ENCODE measurements around the gene TFAP2A.

The TFAP2A gene

DNA sequence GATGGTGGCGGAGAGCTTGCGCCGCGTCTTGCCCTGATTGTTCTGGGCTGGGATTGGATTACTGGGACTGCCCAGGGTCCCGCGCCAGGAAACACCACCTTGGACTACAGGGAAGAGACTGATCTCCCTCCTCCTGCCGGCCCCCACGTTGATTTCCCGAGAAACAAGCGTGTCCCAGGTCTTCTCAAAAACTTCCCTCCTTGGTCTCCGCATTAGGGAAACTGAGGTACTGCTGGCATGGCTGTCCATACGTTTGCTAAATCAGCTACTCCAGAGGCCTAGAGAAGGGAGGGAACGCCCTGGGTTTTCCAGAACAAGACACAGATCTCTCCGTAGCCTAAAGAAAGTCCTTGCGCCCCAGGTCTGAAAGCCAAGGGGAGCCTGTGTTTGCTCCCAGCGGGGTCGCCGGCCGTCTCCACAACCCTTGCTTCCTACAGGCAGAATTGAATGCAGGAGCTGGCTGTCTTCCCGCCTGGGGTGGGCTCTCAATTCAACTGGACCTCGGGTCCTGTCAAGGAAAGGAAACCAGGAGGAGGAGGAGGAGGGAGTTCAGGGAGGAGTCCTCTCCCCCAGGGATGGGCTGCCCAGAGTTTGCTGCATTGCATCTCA is 29.2 kb downstream of the TFAP2A start:
- no peak for TF ChIP-seq CTCF (conservative IDR thresholded peaks at IDR 0.05; ENCODE audit: low read depth, low read length)
- no peak overlapping the region for H3K4me3 ChIP-seq (ENCODE audit: low read length)
- DNase-seq (ENCODE audit: low read depth) = no peak

- TF ChIP-seq CTCF (conservative IDR thresholded peaks at IDR 0.05; ENCODE audit: low read depth, low read length) = no peak
- no peak overlapping the region for H3K4me3 ChIP-seq (ENCODE audit: low read length)
These were observed 30.0 kb downstream of the TFAP2A start for GRCh38 chr6:10384610-10385523.

GRCh38 chr6:10384091-10384609 is 30.7 kb downstream of the TFAP2A start:
- TF ChIP-seq CTCF (conservative IDR thresholded peaks at IDR 0.05; ENCODE audit: low read depth, low read length) = no peak
- DNase-seq (ENCODE audit: low read depth) = no peak
- no peak overlapping the region for H3K4me3 ChIP-seq (ENCODE audit: low read length)

More at GRCh38 chr6:10384610-10385523, 30.0 kb downstream of the TFAP2A start:
- no peak for DNase-seq (ENCODE audit: low read depth)

DNA sequence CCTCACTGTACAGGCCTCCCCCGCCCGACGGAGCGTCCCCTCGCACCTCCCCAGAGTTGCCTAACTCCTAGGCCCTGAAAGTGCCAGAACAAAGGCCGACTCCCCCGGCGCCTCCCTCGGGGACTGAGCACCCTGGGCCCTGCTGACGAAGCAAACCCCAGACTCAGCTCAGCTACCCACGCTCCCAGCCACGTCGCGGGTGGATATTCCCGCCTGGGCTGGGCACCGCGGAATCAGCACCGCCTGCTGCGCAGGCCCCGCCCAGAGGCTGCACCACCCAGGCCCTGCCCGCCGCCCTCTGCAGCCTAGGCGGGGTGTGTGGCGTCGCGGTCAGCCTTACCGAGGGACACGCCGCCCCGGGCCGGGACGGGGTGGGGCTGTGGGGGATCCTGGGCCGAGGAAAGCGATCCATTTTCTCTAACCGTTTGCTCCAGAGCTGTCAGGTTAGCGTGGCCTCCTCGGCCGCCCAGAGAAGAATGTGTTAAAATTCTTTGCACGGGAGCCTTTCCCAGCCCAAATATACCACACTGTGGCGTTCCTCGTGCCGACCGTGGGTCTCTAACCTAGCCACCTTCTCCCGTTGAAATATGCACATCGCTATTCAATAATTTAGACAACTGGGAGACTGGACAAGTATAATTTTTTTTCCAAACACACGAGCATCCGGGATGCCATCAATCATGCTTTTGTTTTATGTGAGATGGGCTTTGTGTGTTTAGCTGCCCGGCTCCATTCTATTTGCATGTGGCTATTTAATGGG is 31.4 kb downstream of the TFAP2A start:
- no peak overlapping the region for H3K4me3 ChIP-seq (ENCODE audit: low read length)
- no peak for TF ChIP-seq CTCF (conservative IDR thresholded peaks at IDR 0.05; ENCODE audit: low read depth, low read length)
- no peak for DNase-seq (ENCODE audit: low read depth)

DNA sequence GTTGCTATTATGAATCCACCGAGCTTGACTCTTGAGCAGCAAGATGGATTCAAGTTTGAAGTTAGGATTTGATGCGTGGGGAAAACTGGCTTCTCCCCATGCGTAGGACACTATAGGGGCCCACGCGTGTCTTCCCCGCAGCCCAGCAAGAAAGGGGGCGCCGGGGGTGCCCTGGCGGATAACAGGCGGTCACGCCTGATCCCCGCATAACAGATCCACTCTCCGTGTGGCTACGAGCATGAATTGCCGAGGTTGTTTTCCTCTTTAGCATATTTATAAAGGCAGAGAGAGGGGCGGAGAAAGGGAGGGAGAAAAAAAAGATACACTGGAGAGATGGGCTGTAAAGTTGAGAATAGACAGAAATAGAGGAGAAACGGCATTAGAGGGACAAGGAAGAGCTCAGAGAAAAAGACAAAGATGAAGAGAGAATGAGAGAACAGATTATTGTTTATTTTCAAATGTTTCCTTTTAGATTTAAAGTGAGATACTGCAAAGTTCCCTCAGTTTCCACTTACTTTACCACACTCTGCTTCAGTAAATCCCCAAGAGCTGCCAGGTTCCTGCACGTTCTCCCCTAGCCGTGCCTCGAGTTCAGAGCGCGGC is 32.0 kb downstream of the TFAP2A start:
- no peak for DNase-seq (ENCODE audit: low read depth)
- no peak overlapping the region for H3K4me3 ChIP-seq (ENCODE audit: low read length)
- no peak for TF ChIP-seq CTCF (conservative IDR thresholded peaks at IDR 0.05; ENCODE audit: low read depth, low read length)

- DNase-seq (ENCODE audit: low read depth) = no peak
- no peak for TF ChIP-seq CTCF (conservative IDR thresholded peaks at IDR 0.05; ENCODE audit: low read depth, low read length)
- no peak overlapping the region for H3K4me3 ChIP-seq (ENCODE audit: low read length)
These were observed 32.6 kb downstream of the TFAP2A start for GRCh38 chr6:10382322-10382721.
